ENCODE results near the gene POLD4. TPM values are rescaled to one million over a fixed set of nuclear protein-coding genes. Genes with fewer than 3 reads are reported as not detected.

POLD4 gene
- total and polyA plus RNA-seq, 10 donors: 81.4 to 290 (median 128) TPM

GRCh38 chr11:67312187-67313021 is 40.9 kb downstream of the POLD4 start:
- H3K27ac ChIP-seq: peak overlapping the region in 7 of 8 donors; percentile 60 to 81 (median 73)

GRCh38 chr11:67311556-67312082 is 41.7 kb downstream of the POLD4 start:
- intact Hi-C loops (cut with DNase I; ENCODE audit: low total_unique reads): no loop called here
- TF ChIP-seq CTCF (IDR thresholded peaks at IDR 0.05 in 8 of 11, conservative IDR thresholded peaks at IDR 0.05 in 3 of 11): no peak
- TF ChIP-seq POLR2AphosphoS5 (IDR thresholded peaks at IDR 0.05): peak in 1 of 3 donors; percentile 17
- TF ChIP-seq POLR2A (IDR thresholded peaks at IDR 0.05): no peak
- 88 to 91% (median 90%) methylated on average over 14 to 15 of the region's 15 CpGs for WGBS, 5 donors
- no peaks in the 10 kb centered on the region for H3K27me3 ChIP-seq (replicated peaks in 1 of 7)
- peak; percentile 77 for DNase-seq
- H3K4me3 ChIP-seq: no peak overlapping the region
- H3K9me3 ChIP-seq: no peaks in the 10 kb centered on the region
- H3K36me3 ChIP-seq: peaks cover 0 to 54% (median 18%) of the 10 kb centered on the region in 6 donors
- H3K4me1 ChIP-seq: peaks cover 4 to 43% (median 19%) of the 10 kb centered on the region in 6 donors
- H3K27ac ChIP-seq: peak overlapping the region in 5 of 8 donors; percentile 72 to 81 (median 75)

More at GRCh38 chr11:67312187-67313021, 40.9 kb downstream of the POLD4 start:
- Histone ChIP-seq H3K27me3 (replicated peaks in 1 of 7) (no peaks in the 10 kb centered on the region), H3K9me3 (no peaks in the 10 kb centered on the region), H3K36me3 (peaks cover 0 to 46% (median 17%) of the 10 kb centered on the region in 6 donors), H3K4me1 (peaks cover 8 to 48% (median 23%) of the 10 kb centered on the region in 6 donors), H3K4me3 (peak overlapping the region in 1 of 8 donors; percentile 3)
- peak; percentile 83 for DNase-seq
- intact Hi-C loops (cut with DNase I; ENCODE audit: low total_unique reads): no loop called here
- 62 to 75% (median 66%) methylated on average over 21 to 22 of the region's 22 CpGs for WGBS, 5 donors
- peak in 1 of 3 donors; percentile 30 for TF ChIP-seq POLR2AphosphoS5 (IDR thresholded peaks at IDR 0.05)
- no peak for TF ChIP-seq POLR2A (IDR thresholded peaks at IDR 0.05)
- no peak for TF ChIP-seq CTCF (IDR thresholded peaks at IDR 0.05 in 8 of 11, conservative IDR thresholded peaks at IDR 0.05 in 3 of 11)

GRCh38 chr11:67311051-67311555 is 42.2 kb downstream of the POLD4 start:
- intact Hi-C loops (cut with DNase I; ENCODE audit: low total_unique reads): no loop called here
- Histone ChIP-seq H3K36me3 (peaks cover 0 to 54% (median 18%) of the 10 kb centered on the region in 6 donors), H3K4me1 (peaks cover 0 to 38% (median 15%) of the 10 kb centered on the region in 6 donors), H3K9me3 (no peaks in the 10 kb centered on the region), H3K27me3 (replicated peaks in 1 of 7) (no peaks in the 10 kb centered on the region), H3K27ac (peak overlapping the region in 4 of 8 donors; percentile 32 to 81 (median 74)), H3K4me3 (no peak overlapping the region)
- TF ChIP-seq CTCF (IDR thresholded peaks at IDR 0.05 in 8 of 11, conservative IDR thresholded peaks at IDR 0.05 in 3 of 11): no peak
- no peak for TF ChIP-seq POLR2A (IDR thresholded peaks at IDR 0.05)
- TF ChIP-seq POLR2AphosphoS5 (IDR thresholded peaks at IDR 0.05): no peak
- peak; percentile 72 for DNase-seq
- 82 to 87% (median 87%) methylated on average over 18 of the region's 18 CpGs for WGBS, 5 donors

Measured in spleen (tissue), 11 donors.